Measurements from ENCODE around the gene CFAP99.

- TF ChIP-seq, protein P1, sequence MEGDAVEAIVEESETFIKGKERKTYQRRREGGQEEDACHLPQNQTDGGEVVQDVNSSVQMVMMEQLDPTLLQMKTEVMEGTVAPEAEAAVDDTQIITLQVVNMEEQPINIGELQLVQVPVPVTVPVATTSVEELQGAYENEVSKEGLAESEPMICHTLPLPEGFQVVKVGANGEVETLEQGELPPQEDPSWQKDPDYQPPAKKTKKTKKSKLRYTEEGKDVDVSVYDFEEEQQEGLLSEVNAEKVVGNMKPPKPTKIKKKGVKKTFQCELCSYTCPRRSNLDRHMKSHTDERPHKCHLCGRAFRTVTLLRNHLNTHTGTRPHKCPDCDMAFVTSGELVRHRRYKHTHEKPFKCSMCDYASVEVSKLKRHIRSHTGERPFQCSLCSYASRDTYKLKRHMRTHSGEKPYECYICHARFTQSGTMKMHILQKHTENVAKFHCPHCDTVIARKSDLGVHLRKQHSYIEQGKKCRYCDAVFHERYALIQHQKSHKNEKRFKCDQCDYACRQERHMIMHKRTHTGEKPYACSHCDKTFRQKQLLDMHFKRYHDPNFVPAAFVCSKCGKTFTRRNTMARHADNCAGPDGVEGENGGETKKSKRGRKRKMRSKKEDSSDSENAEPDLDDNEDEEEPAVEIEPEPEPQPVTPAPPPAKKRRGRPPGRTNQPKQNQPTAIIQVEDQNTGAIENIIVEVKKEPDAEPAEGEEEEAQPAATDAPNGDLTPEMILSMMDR (conservative IDR thresholded peaks at IDR 0.05; ENCODE audit: low read depth, low read length), result no peak
- TF ChIP-seq POLR2A (IDR thresholded peaks at IDR 0.05; ENCODE audit: low read depth, low read length) (no peak), RFX5 (IDR thresholded peaks at IDR 0.05; ENCODE audit: low read depth, low read length) (no peak), FOS (IDR thresholded peaks at IDR 0.05; ENCODE audit: low read depth, low read length) (no peak), MAZ (IDR thresholded peaks at IDR 0.05; ENCODE audit: borderline replicate concordance, low read depth, low read length) (no peak), MXI1 (IDR thresholded peaks at IDR 0.05; ENCODE audit: borderline replicate concordance, low read depth, low read length) (no peak), RAD21 (IDR thresholded peaks at IDR 0.05; ENCODE audit: low read length) (no peak), CHD1 (IDR thresholded peaks at IDR 0.05; ENCODE audit: low read depth, low read length) (no peak), BHLHE40 (IDR thresholded peaks at IDR 0.05; ENCODE audit: low read depth, low read length) (no peak)
- TF ChIP-seq, protein P2, sequence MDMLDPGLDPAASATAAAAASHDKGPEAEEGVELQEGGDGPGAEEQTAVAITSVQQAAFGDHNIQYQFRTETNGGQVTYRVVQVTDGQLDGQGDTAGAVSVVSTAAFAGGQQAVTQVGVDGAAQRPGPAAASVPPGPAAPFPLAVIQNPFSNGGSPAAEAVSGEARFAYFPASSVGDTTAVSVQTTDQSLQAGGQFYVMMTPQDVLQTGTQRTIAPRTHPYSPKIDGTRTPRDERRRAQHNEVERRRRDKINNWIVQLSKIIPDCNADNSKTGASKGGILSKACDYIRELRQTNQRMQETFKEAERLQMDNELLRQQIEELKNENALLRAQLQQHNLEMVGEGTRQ (IDR thresholded peaks at IDR 0.05; ENCODE audit: low read depth, low read length), result no peak
These were observed 76.2 kb downstream of the CFAP99 start for GRCh38 chr4:2494992-2495391.

All from IMR-90 (cell line).